ENCODE results near the gene DTWD1. TPM values are rescaled to one million over a fixed set of nuclear protein-coding genes. Genes with fewer than 3 reads are reported as not detected.
A peak's percentile ranks its signal among the peaks of the same experiment; 100 is the strongest.

Gene DTWD1, protein sequence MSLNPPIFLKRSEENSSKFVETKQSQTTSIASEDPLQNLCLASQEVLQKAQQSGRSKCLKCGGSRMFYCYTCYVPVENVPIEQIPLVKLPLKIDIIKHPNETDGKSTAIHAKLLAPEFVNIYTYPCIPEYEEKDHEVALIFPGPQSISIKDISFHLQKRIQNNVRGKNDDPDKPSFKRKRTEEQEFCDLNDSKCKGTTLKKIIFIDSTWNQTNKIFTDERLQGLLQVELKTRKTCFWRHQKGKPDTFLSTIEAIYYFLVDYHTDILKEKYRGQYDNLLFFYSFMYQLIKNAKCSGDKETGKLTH
- 15.5 to 25.2 TPM (median 16.8 TPM) in 3 replicates for polyA plus RNA-seq
- 1.9 TPM for polyA plus RNA-seq (2011; ENCODE audit: low read depth)
- polyA plus RNA-seq (2011; cell fraction: cytosol; rRNA removed): 11.6 and 26.5 TPM in 2 replicates
- polyA plus RNA-seq (2011; cell fraction: nucleus; rRNA removed): 14.8 and 18.8 TPM in 2 replicates
- polyA plus RNA-seq (2012; ENCODE audit: low replicate concordance): 17.2 and 17.7 TPM in 2 replicates
- polyA minus RNA-seq: 2.3 to 10.1 TPM (median 6.4 TPM) in 3 replicates
- 9.8 TPM for polyA minus RNA-seq (2011; cell fraction: cytosol; rRNA and poly(A)+ RNA removed)
- polyA minus RNA-seq (2011; cell fraction: nucleus; rRNA and poly(A)+ RNA removed): 7.8 and 16.4 TPM in 2 replicates

DNA sequence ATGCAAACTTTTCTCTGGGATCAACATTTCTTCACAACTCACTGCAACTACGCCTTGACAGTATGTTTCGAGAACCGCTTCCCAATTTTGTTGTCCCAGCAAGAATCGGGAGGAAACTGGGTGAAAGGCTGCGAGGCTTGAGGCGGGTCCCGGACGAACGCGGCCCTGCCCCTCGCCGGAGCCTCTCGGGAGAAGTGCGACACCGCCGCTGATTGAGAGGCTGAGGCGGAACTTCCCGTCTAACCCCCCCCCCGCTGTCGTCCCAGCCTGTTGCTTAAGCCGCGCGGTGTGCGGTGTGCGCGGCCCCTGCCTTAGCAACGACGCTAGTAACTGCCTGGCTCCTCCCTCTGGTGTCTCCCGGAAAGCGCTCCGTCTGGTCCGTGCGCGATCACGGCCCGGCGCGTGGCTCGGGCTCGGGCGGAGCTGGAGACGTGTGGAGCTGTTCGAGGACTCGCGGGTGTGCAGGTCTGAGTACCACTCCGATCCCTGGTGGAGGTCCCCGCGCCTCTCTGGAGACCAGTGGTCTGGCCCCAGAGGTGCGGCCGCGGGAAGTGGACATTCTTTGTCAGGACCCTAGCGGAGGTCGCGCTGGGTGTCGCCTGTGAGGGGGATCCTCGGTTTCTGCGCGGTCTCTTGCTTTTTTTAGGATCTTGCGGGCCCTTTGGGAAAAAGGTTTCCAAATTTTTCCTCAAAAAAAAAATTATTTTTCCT is at the start of gene DTWD1, which contains the start of gene FAM227B:
Gene DTWD1, plus strand, starts transcription at position 391 of the 711 bp plus-strand sequence. CDS start 4,120 bp downstream, outside the sequence.
Gene FAM227B, minus strand, starts transcription at position 161 of the 711 bp plus-strand sequence. CDS start 5,647 bp downstream, outside the sequence.
- H2AFZ ChIP-seq (ENCODE audit: control insufficient read depth, low read length): peak within 1 kb of the TSS; percentile 98
- no peaks in the 10 kb centered on the region for H3K27me3 ChIP-seq (ENCODE audit: control insufficient read depth, extremely low read depth, insufficient read depth, low read length)
- H3K9ac ChIP-seq (ENCODE audit: control insufficient read depth, extremely low read depth, insufficient read depth, low read length): peak within 1 kb of the TSS; percentile 94
- H3K4me2 ChIP-seq (ENCODE audit: control insufficient read depth, extremely low read depth, insufficient read depth, low read depth, low read length): peak within 1 kb of the TSS; percentile 98
- TF ChIP-seq, protein P1, sequence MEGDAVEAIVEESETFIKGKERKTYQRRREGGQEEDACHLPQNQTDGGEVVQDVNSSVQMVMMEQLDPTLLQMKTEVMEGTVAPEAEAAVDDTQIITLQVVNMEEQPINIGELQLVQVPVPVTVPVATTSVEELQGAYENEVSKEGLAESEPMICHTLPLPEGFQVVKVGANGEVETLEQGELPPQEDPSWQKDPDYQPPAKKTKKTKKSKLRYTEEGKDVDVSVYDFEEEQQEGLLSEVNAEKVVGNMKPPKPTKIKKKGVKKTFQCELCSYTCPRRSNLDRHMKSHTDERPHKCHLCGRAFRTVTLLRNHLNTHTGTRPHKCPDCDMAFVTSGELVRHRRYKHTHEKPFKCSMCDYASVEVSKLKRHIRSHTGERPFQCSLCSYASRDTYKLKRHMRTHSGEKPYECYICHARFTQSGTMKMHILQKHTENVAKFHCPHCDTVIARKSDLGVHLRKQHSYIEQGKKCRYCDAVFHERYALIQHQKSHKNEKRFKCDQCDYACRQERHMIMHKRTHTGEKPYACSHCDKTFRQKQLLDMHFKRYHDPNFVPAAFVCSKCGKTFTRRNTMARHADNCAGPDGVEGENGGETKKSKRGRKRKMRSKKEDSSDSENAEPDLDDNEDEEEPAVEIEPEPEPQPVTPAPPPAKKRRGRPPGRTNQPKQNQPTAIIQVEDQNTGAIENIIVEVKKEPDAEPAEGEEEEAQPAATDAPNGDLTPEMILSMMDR (optimal IDR thresholded peaks at IDR 0.05 in 1 of 3, IDR thresholded peaks at IDR 0.05 in 1 of 3, conservative IDR thresholded peaks at IDR 0.05 in 1 of 3; ENCODE audit: extremely low read depth in 1 of 3, insufficient read depth in 2 of 3, low read length in 3 of 3): peak in 1 of 3 experiments; percentile 9
- no peak for TF ChIP-seq EZH2 (IDR thresholded peaks at IDR 0.05; ENCODE audit: low read length)
- H3K4me3 ChIP-seq (ENCODE audit: control insufficient read depth in 2 of 3, extremely low read depth in 1 of 3, insufficient read depth in 2 of 3, low read depth in 1 of 3, low read length in 3 of 3): peak within 1 kb of the TSS; percentile 76 to 94 (median 94)
- peaks cover 4% of the 10 kb centered on the region for H3K9me3 ChIP-seq (ENCODE audit: control insufficient read depth, low read depth, low read length)
- FAIRE-seq: no peak
- peaks cover 4 to 8% of the 10 kb centered on the region in 2 experiments for H3K36me3 ChIP-seq (ENCODE audit: control insufficient read depth in 2 of 2, extremely low read depth in 1 of 2, insufficient read depth in 2 of 2, low read length in 2 of 2)
- no peaks in the 10 kb centered on the region for H3K9me1 ChIP-seq (ENCODE audit: control insufficient read depth, extremely low read depth, insufficient read depth, low read length)
- dilution Hi-C loops (cut with MboI; ENCODE audit: extremely low pct_ligation_motif_present, low sequenced_read_pairs): no loop called here
- peaks cover 31% of the 10 kb centered on the region for H3K79me2 ChIP-seq (ENCODE audit: control insufficient read depth, insufficient read depth, low read length)
- no peaks in the 10 kb centered on the region for H4K20me1 ChIP-seq (ENCODE audit: control insufficient read depth, extremely low read depth, insufficient read depth, low read length)
- peaks cover 13% of the 10 kb centered on the region for H3K4me1 ChIP-seq (ENCODE audit: control insufficient read depth, extremely low read depth, insufficient read depth, low read length)
- peak; percentile 55 for DNase-seq (ENCODE audit: low read depth, low spot score)
- H3K27ac ChIP-seq (ENCODE audit: control insufficient read depth, insufficient read depth, low read length): peak within 1 kb of the TSS; percentile 93

DNA sequence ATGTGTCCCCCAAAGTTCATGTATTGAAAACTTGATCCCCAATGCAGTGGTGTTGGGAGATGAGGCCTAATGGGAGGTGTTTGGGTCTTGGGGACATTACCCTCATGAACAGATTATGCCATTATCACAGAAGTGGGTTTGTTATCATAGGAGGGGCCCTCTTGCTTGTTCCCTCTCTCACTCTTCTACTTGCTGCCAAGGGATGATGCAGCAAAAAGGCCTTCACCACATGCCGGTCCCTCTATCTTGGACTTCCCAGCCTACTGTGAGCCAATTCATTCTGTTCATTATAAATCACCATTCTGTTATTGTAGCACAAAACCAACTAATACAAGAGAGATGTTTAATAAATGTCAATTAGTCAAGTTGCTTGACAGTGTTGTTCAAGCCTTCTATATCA is 47.4 kb upstream of the DTWD1 start:
- Histone ChIP-seq H3K79me2 (ENCODE audit: control insufficient read depth, insufficient read depth, low read length) (no peaks in the 10 kb centered on the region), H4K20me1 (ENCODE audit: control insufficient read depth, extremely low read depth, insufficient read depth, low read length) (no peaks in the 10 kb centered on the region), H3K9me1 (ENCODE audit: control insufficient read depth, extremely low read depth, insufficient read depth, low read length) (no peaks in the 10 kb centered on the region), H2AFZ (ENCODE audit: control insufficient read depth, low read length) (no peak overlapping the region), H3K9ac (ENCODE audit: control insufficient read depth, extremely low read depth, insufficient read depth, low read length) (no peak overlapping the region), H3K9me3 (ENCODE audit: control insufficient read depth, low read depth, low read length) (no peaks in the 10 kb centered on the region), H3K4me1 (ENCODE audit: control insufficient read depth, extremely low read depth, insufficient read depth, low read length) (no peaks in the 10 kb centered on the region), H3K36me3 (ENCODE audit: control insufficient read depth in 2 of 2, extremely low read depth in 1 of 2, insufficient read depth in 2 of 2, low read length in 2 of 2) (no peaks in the 10 kb centered on the region), H3K27ac (ENCODE audit: control insufficient read depth, insufficient read depth, low read length) (no peak overlapping the region), H3K4me3 (ENCODE audit: control insufficient read depth in 2 of 3, extremely low read depth in 1 of 3, insufficient read depth in 2 of 3, low read depth in 1 of 3, low read length in 3 of 3) (no peak overlapping the region), H3K4me2 (ENCODE audit: control insufficient read depth, extremely low read depth, insufficient read depth, low read depth, low read length) (no peak overlapping the region), H3K27me3 (ENCODE audit: control insufficient read depth, extremely low read depth, insufficient read depth, low read length) (no peaks in the 10 kb centered on the region)
- dilution Hi-C loops (cut with MboI; ENCODE audit: extremely low pct_ligation_motif_present, low sequenced_read_pairs): no loop called here
- FAIRE-seq (no peak), DNase-seq (ENCODE audit: low read depth, low spot score) (no peak)
- TF ChIP-seq, protein P1 (optimal IDR thresholded peaks at IDR 0.05 in 1 of 3, IDR thresholded peaks at IDR 0.05 in 1 of 3, conservative IDR thresholded peaks at IDR 0.05 in 1 of 3; ENCODE audit: extremely low read depth in 1 of 3, insufficient read depth in 2 of 3, low read length in 3 of 3): no peak
- no peak for TF ChIP-seq EZH2 (IDR thresholded peaks at IDR 0.05; ENCODE audit: low read length)
